ENCODE measurements around the gene LCN12. TPM values are rescaled to one million over a fixed set of nuclear protein-coding genes. Genes with fewer than 3 reads are reported as not detected.

Gene LCN12
- total RNA-seq, 1 donor from 2014 or later, result not detected

DNA sequence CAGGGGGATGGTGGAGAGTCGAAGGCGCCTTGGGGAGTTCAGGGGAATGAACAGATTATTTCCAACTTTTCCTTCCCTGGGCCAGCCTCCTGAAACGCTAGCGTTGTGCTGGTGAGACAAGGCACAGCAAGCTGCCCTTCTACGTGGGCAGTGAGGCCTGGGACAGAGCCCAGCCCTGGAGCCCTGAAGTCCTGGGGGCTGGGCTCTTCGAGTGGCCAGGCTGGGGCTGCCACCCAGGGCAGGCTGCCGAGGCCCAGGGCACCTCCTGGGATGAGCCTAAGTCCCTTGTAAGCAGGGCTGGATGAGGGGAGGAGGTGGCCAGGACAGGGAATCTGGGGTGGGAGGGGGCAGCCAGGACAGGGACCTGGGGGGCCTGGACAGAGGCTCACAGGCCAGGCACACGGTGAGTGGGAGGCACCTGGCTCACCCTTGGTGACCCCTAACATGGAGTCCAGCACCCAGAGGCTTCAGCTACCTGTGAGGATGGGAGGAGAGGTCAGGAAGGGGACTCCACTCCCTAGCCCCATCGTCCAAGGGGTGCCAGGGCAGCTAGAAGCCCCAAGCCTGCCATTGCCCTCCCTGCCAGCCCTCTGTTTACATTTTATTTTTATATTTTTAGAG, 1.3 kb upstream of the LCN12 start:
- no peak for DNase-seq (ENCODE audit: low spot score)
- Histone ChIP-seq H3K4me2 (peak overlapping the region; percentile 81), H3K9ac (peak overlapping the region; percentile 29), H3K9me3 (ENCODE audit: low read depth) (no peaks in the 10 kb centered on the region), H3K79me2 (ENCODE audit: low read depth) (no peaks in the 10 kb centered on the region), H3K36me3 (no peaks in the 10 kb centered on the region), H4K20me1 (ENCODE audit: low read depth) (no peaks in the 10 kb centered on the region), H3F3A (ENCODE audit: low read depth) (peaks cover 18% of the 10 kb centered on the region), H3K4me3 (peak overlapping the region; percentile 53), H3K27ac (peak overlapping the region; percentile 57), H2AFZ (replicated peaks) (peak overlapping the region; percentile 46), H3K27me3 (no peaks in the 10 kb centered on the region), H3K4me1 (peaks cover 21% of the 10 kb centered on the region)
- no peak for TF ChIP-seq EZH2phosphoT487 (IDR thresholded peaks at IDR 0.05)
- TF ChIP-seq, protein P1, sequence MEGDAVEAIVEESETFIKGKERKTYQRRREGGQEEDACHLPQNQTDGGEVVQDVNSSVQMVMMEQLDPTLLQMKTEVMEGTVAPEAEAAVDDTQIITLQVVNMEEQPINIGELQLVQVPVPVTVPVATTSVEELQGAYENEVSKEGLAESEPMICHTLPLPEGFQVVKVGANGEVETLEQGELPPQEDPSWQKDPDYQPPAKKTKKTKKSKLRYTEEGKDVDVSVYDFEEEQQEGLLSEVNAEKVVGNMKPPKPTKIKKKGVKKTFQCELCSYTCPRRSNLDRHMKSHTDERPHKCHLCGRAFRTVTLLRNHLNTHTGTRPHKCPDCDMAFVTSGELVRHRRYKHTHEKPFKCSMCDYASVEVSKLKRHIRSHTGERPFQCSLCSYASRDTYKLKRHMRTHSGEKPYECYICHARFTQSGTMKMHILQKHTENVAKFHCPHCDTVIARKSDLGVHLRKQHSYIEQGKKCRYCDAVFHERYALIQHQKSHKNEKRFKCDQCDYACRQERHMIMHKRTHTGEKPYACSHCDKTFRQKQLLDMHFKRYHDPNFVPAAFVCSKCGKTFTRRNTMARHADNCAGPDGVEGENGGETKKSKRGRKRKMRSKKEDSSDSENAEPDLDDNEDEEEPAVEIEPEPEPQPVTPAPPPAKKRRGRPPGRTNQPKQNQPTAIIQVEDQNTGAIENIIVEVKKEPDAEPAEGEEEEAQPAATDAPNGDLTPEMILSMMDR (IDR thresholded peaks at IDR 0.05), result no peak
- TF ChIP-seq EZH2 (IDR thresholded peaks at IDR 0.05), result no peak
- H3K27me3 Mint-ChIP-seq (ENCODE audit: insufficient read depth, low read depth), result no peaks in the 10 kb centered on the region
- peak overlapping the region; percentile 83 for H3K4me3 Mint-ChIP-seq
- no peaks in the 10 kb centered on the region for H3K9me3 Mint-ChIP-seq
- H3K4me1 Mint-ChIP-seq, result peaks cover 6% of the 10 kb centered on the region
- no peaks in the 10 kb centered on the region for H3K36me3 Mint-ChIP-seq
- H3K27ac Mint-ChIP-seq, result peak overlapping the region; percentile 89

DNA sequence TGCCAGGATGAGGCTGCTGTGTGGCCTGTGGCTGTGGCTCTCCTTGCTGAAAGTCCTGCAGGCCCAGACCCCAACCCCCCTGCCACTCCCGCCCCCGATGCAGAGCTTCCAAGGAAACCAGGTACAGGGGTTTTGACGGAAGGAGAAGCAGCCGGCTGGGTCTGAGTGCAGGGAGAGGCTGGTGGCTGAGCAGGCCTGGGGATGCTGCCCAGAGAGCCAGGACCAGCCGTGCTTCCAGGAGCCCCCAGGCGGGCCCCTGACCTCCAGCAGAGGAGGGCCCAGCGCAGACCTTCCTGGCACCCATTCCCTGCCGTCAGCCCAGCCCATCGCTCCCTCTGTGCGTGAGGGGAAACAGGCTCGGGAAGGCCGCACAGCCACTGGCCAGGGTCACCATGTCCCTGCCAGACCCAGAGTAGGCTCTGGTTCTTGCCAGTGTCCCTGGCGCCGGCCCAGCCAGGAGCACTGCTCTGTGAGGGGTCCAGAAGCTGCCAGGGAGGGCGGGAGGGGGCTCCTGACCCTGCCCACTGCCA, 313 bp downstream of the LCN12 start:
- Histone ChIP-seq H3K79me2 (ENCODE audit: low read depth) (no peaks in the 10 kb centered on the region), H3F3A (ENCODE audit: low read depth) (peaks cover 16% of the 10 kb centered on the region), H3K9ac (no peak overlapping the region), H3K27ac (no peak overlapping the region), H3K4me1 (peaks cover 21% of the 10 kb centered on the region), H2AFZ (replicated peaks) (no peak overlapping the region), H3K4me3 (no peak overlapping the region), H3K4me2 (no peak overlapping the region), H3K27me3 (no peaks in the 10 kb centered on the region), H4K20me1 (ENCODE audit: low read depth) (no peaks in the 10 kb centered on the region), H3K9me3 (ENCODE audit: low read depth) (no peaks in the 10 kb centered on the region), H3K36me3 (no peaks in the 10 kb centered on the region)
- peaks cover 3% of the 10 kb centered on the region for H3K36me3 Mint-ChIP-seq
- H3K9me3 Mint-ChIP-seq, result no peaks in the 10 kb centered on the region
- H3K4me3 Mint-ChIP-seq, result no peak overlapping the region
- TF ChIP-seq, protein P1 (IDR thresholded peaks at IDR 0.05), result no peak
- peaks cover 6% of the 10 kb centered on the region for H3K27me3 Mint-ChIP-seq (ENCODE audit: insufficient read depth, low read depth)
- peaks cover 6% of the 10 kb centered on the region for H3K4me1 Mint-ChIP-seq
- H3K27ac Mint-ChIP-seq, result no peak overlapping the region
- DNase-seq (ENCODE audit: low spot score), result no peak

DNA sequence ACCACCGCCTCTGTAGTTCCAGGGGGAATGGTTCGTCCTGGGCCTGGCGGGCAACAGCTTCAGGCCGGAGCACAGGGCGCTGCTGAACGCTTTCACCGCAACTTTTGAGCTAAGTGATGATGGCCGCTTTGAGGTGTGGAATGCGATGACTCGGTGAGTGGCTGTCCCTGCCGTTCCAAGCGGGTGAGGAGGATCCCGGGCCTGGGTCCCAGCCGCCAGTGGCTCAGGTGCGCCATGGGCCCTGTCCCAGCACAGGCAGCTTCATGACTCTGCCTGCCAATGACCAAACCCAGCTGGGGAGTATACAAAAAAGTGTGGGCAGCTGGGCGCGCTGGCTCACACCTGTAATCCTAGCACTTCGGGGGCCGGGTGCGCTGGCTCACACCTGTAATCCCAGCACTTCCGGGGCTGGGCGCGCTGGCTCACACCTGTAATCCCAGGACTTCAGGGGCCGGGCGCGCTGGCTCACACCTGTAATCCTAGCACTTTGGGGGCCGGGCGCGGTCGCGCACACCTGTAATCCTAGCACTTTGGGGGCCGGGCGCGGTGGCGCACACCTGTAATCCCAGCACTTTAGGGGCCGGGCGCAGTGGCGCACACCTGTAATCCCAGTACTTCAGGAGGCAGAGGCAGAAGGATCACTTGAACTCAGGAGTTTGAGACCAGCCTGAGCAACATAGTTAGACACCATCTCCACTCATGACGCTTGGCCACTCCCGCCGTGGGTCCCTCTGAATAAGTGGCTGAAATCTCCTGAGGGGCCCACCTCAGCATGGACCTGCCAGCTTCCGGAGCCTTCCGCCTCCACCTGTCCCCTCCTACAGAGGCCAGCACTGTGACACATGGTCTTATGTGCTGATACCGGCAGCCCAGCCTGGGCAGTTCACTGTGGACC, 1.1 kb downstream of the LCN12 start:
- Histone ChIP-seq H3K9ac (no peak overlapping the region), H3F3A (ENCODE audit: low read depth) (peaks cover 9% of the 10 kb centered on the region), H3K9me3 (ENCODE audit: low read depth) (no peaks in the 10 kb centered on the region), H3K27me3 (no peaks in the 10 kb centered on the region), H3K4me3 (no peak overlapping the region), H2AFZ (replicated peaks) (no peak overlapping the region), H4K20me1 (ENCODE audit: low read depth) (no peaks in the 10 kb centered on the region), H3K36me3 (no peaks in the 10 kb centered on the region), H3K79me2 (ENCODE audit: low read depth) (no peaks in the 10 kb centered on the region), H3K4me1 (peaks cover 21% of the 10 kb centered on the region), H3K4me2 (no peak overlapping the region), H3K27ac (no peak overlapping the region)
- no peak for DNase-seq (ENCODE audit: low spot score)
- TF ChIP-seq EZH2phosphoT487 (IDR thresholded peaks at IDR 0.05) (no peak), EZH2 (IDR thresholded peaks at IDR 0.05) (no peak)
- TF ChIP-seq, protein P1 (IDR thresholded peaks at IDR 0.05), result no peak
- Mint-ChIP-seq H3K4me3 (no peak overlapping the region), H3K27ac (no peak overlapping the region), H3K36me3 (peaks cover 3% of the 10 kb centered on the region), H3K4me1 (peaks cover 5% of the 10 kb centered on the region), H3K9me3 (no peaks in the 10 kb centered on the region), H3K27me3 (ENCODE audit: insufficient read depth, low read depth) (peaks cover 6% of the 10 kb centered on the region)

Measured in neural progenitor cell (in vitro differentiated cells).